ENCODE measurements around the gene XYLB.

XYLB gene

GRCh38 chr3:38457111-38458003 lies 110.8 kb downstream of the XYLB start:
- no peak for DNase-seq

- no peak for DNase-seq
These were observed 112.4 kb downstream of the XYLB start for GRCh38 chr3:38458796-38459498.

DNA sequence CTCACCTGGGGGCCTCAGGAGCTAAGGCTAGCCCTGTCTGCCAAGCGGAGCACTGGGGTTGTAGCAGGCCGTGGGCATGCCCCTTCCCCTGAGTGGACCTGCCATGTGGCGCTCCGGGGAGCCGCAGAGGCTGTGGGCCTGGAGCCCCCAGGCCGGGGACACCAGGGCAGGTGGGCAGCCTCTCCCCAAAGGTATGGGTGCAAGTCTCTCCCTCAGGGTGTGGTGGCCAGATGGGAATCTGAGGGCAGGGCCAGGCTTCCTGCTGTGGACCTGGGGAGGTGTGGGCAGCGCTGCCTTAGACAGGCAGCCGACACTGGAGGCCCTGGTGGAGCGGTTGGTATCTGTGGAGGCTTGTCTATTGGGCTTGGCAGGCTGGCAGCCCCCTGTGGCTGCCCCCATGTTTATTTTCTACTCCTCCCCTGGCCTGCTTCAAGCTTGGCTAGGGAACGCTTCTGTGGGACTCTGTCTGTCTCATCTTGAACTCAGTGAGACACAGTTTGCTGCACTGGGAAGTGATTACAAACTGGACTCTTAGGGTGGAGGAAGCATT lies 113.0 kb downstream of the XYLB start:
- no peak for DNase-seq

DNA sequence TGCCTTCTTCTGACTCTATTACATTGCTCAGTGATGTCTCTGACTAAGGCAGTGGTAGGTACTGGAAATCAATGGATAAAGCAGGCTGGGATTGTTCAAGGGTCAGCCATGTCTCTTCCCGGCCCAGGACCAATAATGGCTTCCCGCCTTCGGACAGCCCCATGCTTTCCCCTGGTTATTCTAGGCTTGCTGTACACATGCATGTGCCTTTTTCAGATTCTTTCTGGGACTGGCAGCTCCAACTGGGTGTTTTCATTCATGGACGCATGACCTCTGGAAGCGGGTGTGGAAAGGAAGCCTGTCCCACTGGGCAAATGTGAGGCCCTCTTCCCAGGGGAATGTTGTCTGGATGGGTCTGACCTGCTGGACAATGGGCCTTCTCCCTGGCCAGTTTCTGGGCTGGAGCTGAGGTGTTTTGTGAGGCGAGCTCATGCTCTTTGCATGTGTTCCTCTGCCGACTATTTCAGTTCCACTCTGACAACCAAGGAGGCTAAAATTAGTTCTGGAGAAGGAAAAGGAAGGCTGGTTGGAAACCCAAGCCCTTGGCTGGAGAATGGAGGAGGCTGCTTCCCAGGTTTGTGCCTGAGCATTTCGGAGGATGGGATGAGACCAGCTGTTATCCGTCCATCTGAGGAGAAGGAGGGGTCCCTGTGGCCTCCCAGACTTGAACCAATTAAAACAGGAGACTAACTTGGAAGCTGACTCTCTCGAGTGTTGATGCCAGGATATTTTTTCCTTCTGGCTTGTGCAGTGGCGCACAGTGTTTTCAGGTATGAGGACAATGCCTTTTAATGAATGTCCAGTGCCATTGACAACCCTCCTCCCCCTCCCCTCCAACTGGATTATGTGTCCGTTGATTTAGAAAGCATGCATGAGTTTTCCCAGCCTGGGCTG lies 114.0 kb downstream of the XYLB start:
- DNase-seq, result no peak
